Activated CD8-positive, alpha-beta memory T cell treated with anti-CD3 and anti-CD28 coated beads, Interleukin-2, amount 50 U/mL, for 1 hour (primary cell): ENCODE results near the gene SLIT1.

ENCODE experiments used
- DNase-seq: peaks from one replicate; pipeline ENCODE4 v3.0.0-alpha.2; 2020; ENCODE audit errors: extremely low read depth

Gene SLIT1

DNA sequence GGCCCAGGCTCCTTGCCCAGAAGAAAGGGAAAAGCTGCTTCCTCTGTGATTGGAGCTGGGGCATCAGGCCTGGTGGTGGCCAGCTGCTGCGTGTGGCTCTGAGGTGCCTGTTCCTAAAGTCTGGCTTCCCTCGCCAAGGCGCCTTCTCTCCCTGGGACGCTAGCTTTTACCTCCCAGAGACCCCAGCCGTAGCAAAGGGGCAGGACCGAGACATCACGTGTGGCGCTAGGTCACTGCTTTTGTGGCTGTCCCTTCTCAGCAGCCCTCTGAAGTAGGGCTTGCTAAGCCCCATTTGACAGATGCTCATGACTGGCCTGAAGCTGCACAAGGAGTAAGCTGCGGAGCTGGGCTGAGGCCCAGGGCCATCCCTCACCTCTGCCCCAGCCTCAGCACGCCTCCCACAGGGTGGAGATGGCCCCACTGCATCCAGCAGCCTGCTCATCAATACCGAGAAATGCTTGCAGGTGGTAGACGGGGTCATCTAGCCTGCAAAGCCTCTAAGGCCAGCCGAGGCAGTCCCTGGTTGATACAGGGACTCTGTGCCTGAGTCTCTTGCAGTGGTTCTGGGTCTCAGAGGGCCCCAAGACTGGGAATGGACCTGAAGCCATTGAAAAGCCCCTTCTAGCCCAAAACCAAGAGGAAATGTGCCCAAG, 182.5 kb downstream of the SLIT1 start:
- DNase-seq: no peak

- no peak for DNase-seq
Observed at GRCh38 chr10:97002670-97003069, 183.1 kb downstream of the SLIT1 start.

- no peak for DNase-seq
Observed at GRCh38 chr10:97001183-97001991, 184.4 kb downstream of the SLIT1 start.

GRCh38 chr10:97000487-97001182, 185.1 kb downstream of the SLIT1 start:
- no peak for DNase-seq

DNA sequence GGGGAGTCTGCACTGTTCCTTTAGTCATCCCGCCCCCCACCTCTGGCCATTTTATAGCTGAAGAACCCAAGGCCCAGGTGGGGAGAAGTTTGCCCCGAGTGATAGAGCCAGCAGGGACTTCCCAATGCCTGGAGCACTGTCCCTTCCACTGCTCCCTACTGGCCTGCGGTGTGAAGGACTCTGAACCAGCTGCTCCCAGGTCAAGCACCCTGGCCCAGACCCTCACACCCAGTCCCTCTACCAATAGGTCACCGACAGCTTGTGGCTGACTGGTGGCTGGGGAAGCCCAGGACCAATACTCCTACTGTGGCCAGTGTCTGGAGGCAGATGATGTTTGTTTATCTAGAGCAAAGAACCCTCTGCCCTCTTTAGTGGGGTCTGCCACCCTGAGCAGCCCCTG, 185.8 kb downstream of the SLIT1 start:
- DNase-seq: no peak

DNA sequence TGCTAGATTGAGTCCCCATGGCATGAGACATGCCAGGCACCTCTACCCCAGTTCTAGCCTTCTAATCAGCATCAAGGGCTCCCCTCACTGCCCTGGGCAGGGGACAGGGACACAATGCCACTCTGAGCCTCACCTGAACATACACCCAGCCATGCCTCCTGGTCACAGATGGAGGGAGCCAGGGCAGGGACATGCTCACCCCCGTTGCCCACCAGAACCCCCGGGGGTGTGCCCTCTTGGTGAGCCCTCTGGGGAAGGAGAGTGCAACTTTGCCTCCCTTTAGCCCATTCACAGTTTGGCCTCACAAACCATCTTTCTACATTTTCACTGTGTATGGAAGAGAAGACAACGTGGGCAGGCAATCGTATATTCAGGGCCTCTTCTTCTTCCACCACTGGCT, 186.4 kb downstream of the SLIT1 start:
- DNase-seq: no peak

- no peak for DNase-seq
Observed at GRCh38 chr10:96998329-96998888, 187.3 kb downstream of the SLIT1 start.

DNA sequence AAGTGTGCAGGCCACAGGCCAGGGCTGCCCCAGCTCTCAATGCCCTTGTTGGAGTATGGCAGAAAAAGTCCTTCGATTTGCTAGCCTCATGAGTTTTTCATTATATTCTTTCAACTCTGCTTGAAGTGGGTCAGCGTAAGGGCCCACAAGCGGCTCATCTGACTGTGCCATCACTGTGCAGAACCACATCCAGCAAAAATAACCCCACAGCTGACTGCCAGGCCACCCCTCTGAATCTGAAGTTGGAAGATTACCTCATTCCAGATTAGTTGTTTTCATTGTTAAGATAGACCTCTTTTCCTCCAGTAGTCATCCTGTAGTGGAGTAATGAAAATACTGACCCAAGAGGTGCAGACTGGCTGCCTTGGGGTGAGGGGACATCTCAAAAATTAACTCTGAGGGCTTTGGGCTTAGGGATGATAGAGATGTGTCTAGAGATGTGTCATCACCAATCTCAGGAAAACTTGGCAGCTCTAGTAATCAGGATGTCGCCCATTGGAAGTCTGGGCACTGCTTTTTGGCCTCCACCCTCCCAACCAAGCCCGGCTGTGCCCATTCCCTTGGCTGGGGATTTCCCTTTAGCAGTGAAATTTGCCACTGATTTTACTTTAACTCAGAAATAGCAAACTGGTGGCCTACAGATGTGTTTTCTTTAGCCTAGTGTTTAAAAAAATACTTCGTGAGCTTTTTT, 189.3 kb downstream of the SLIT1 start:
- DNase-seq: no peak

GRCh38 chr10:96995851-96996250, 189.9 kb downstream of the SLIT1 start:
- no peak for DNase-seq

GRCh38 chr10:96992721-96993120, 193.0 kb downstream of the SLIT1 start:
- DNase-seq: no peak

- no peak for DNase-seq
Observed at GRCh38 chr10:96991313-96991841, 194.4 kb downstream of the SLIT1 start.

GRCh38 chr10:96988426-96988825, 197.3 kb downstream of the SLIT1 start:
- no peak for DNase-seq

- DNase-seq: no peak
Observed at GRCh38 chr10:96987842-96988175, 197.9 kb downstream of the SLIT1 start.

DNA sequence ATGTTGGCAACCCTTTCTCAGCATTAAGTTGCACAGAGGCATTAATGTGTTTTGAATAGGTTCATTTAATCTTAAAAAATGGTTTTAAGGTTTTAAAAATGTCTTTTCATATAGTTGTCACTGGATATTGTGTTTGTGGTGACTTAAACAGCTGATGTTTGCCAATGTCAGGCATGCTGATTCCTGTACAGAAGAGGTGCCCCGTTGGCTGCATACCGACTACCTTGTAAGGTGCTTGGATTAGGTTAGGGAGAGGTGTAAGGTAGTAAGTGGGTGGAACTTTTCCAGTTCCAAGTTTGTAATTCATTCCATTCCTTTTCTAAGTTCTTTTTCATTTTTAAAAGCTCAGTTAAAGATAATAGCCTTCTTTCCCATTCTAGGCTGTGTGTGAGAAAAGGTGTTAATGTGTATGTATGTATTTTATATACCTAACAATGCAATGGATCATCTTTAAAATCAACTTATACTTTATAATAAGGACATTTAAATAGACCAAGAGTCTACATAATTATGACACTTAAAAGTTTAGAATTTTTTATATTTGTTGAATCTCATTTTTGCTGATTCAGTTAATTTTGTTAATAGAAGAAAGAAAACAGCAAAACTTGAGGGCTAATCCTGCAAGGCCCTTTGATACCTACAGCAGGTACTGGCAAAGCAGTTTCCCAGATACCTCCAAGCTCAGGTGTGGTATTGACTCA, 198.5 kb downstream of the SLIT1 start:
- DNase-seq: no peak

- no peak for DNase-seq
Observed at GRCh38 chr10:96986200-96986856, 199.4 kb downstream of the SLIT1 start.

DNA sequence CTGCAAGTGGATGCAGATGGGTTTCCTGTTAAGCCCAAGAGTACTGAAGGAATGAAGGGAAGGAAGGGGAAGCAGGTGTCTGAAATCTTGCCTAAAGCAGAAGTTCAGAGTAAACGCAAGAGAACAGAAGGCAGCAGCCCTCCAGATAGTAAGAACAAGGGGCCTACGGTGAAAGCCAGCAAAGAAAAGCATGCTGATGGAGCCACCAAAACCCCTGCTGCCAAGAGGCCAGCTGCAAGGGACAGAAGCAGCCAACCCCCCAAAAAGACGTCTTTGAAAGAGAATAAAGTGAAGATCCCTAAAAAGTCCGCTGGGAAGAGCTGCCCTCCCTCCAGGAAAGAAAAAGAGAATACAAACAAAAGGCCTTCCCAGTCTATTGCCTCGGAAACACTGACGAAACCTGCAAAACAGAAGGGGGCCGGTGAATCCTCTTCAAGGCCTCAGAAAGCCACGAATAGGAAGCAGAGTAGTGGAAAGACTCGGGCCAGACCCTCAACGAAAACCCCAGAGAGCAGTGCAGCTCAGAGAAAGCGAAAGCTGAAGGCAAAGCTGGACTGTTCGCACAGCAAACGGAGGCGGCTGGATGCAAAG, 201.1 kb downstream of the SLIT1 start:
- no peak for DNase-seq

GRCh38 chr10:96982149-96982930, 203.4 kb downstream of the SLIT1 start:
- no peak for DNase-seq

DNA sequence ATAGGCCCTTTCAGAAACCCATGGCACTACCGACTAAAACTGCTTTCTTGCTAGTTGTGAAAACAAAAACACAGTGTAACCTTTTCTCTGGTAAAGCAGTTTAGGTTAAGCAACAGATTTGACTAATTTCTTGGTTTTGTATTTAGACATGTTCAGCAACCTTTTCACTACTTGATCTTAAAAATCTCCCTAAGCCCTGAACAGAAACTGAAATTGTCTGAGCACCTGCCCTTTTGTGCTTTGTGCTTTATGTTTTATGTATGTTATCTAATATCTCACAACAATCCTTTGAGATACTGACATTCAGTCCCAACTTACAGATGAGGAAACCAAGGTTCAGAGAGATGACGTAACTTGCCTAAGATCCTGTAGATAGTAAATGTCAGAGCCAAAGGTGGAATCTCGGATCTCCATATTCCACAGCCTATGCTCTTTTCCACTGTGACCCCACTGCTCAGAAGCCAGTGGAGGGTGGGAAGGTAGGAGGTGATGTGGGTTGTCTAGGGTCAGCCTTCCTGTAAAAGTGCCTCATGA, 207.1 kb downstream of the SLIT1 start:
- no peak for DNase-seq

DNA sequence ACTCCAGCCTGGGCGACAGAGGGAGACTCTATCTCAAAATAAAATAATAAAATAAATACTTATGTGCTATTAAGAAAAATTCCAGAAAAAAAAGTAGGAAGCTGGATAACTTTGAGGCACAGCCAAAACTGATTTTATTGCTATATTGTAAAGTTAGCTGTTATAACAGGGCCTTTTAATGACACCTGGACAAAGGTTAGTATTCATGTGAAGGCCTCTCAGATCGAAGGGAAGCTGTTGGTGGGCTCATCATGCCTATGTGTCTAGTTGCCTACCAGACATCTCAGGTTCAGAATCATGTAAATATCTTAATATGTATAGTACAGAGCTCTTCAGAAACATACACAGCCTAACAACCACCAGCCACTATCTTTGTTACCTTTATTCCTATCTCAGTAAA, 210.6 kb downstream of the SLIT1 start:
- no peak for DNase-seq
